Measurements from ENCODE around the gene ATP6V1E1.
"Not testable (repeated sequence)": the region's sequence is repeated elsewhere in the genome, so short reads cannot be mapped to it uniquely, and the experiment has no call there.

ATP6V1E1 gene

DNA sequence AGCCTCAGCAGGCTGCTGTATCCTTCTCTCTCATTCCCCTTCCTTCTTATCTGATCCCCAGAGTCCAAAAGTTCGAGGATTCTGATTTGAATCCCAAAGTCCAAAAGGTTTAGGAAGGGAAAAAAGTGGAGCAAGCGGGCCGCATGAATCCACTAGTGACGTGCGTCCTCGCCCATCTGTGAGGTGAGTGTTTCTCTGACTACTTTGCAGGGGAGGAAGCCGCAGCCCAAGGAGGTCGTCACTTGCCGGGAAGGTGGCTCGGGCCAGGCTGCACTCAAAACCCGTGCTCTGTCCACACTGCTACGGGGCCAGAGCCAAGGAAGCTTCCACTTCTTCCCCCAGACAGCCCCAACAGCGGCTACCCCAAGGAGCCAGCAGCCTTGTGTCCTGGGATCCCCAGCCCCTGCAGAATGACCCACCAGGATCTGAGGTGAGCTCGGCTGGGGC lies 49.0 kb downstream of the ATP6V1E1 start:
- no peaks in the 10 kb centered on the region for H3K9me3 Mint-ChIP-seq (ENCODE audit: low read depth)
- H3K27ac Mint-ChIP-seq, result no peak overlapping the region
- peaks cover 2% of the 10 kb centered on the region for H3K27me3 Mint-ChIP-seq
- no peaks in the 10 kb centered on the region for H3K36me3 Mint-ChIP-seq
- H3K4me3 Mint-ChIP-seq, result no peak overlapping the region
- no peaks in the 10 kb centered on the region for H3K4me1 Mint-ChIP-seq (ENCODE audit: low read depth)

- Mint-ChIP-seq H3K27me3 (peaks cover 4% of the 10 kb centered on the region), H3K9me3 (ENCODE audit: low read depth) (no peaks in the 10 kb centered on the region), H3K36me3 (no peaks in the 10 kb centered on the region), H3K4me1 (ENCODE audit: low read depth) (no peaks in the 10 kb centered on the region), H3K27ac (no peak overlapping the region), H3K4me3 (no peak overlapping the region)
These were observed 50.3 kb downstream of the ATP6V1E1 start for GRCh38 chr22:17578136-17578754.

- H3K9me3 Mint-ChIP-seq (ENCODE audit: low read depth), result no peaks in the 10 kb centered on the region
- peaks cover 4% of the 10 kb centered on the region for H3K27me3 Mint-ChIP-seq
- no peak overlapping the region for H3K27ac Mint-ChIP-seq
- H3K36me3 Mint-ChIP-seq, result no peaks in the 10 kb centered on the region
- H3K4me3 Mint-ChIP-seq, result no peak overlapping the region
- no peaks in the 10 kb centered on the region for H3K4me1 Mint-ChIP-seq (ENCODE audit: low read depth)
These were observed 52.1 kb downstream of the ATP6V1E1 start for GRCh38 chr22:17576470-17576869.

GRCh38 chr22:17575681-17576080 lies 52.9 kb downstream of the ATP6V1E1 start:
- Mint-ChIP-seq H3K4me1 (ENCODE audit: low read depth) (no peaks in the 10 kb centered on the region), H3K27ac (no peak overlapping the region), H3K36me3 (no peaks in the 10 kb centered on the region), H3K9me3 (ENCODE audit: low read depth) (no peaks in the 10 kb centered on the region), H3K27me3 (peaks cover 9% of the 10 kb centered on the region), H3K4me3 (no peak overlapping the region)

DNA sequence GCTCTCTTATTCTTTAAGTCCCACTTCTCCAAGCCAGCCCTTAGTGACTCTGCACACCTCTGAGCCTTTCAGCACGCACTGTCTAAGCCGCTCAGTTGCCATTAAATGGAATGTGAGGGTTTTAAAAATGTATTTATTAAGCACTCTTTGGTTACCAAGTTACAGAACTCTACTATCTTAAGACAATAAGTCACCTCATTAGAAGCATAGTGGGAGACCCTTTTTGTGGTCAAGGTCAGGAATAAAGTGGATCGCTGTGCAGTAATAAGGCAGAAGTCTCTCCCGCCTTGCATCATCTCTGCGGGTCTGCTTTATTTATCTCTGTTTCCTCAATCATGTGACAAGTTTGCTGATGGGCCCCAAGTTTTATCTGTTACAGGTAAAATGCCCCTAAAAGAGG lies 53.4 kb downstream of the ATP6V1E1 start:
- H3K9me3 Mint-ChIP-seq (ENCODE audit: low read depth), result no peaks in the 10 kb centered on the region
- H3K27me3 Mint-ChIP-seq, result peaks cover 11% of the 10 kb centered on the region
- no peak overlapping the region for H3K4me3 Mint-ChIP-seq
- no peak overlapping the region for H3K27ac Mint-ChIP-seq
- H3K36me3 Mint-ChIP-seq, result no peaks in the 10 kb centered on the region
- H3K4me1 Mint-ChIP-seq (ENCODE audit: low read depth), result no peaks in the 10 kb centered on the region

DNA sequence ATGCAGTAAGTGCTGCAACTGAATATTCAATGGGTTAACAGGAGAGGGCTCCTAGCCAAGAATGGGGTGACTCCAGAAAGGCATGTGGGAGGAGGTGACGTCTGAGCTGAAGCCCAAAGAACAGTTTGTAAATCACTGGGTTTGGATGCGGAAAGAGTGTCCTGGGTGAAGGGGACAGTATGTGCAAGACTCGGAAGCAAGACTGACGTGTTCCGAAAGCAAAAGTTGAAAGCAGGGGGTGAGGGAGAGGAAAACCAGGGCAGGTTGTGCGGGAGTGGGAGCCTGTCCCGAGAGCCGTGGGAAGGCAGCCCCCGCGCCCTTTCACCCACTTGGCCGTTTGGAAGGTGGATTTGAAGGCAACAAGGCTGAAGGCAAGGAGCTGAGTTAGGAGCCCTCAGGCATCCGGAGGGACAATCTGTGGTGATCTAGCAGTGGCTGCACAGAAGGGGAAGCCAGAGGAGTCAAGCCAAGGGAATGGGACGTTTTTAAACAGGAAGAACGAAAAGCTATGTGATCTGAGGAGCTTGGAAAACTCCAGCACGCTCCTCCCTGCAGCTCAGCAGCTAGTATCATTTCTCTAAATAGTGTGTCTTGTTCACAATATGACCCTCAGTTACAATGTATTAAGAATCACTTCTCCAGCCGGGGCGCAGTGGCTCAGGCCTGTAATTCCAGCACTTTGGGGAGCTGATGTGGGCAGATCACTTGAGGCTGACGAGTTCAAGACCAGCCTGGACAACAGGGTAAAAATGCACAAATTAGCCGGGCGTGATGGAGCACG lies 57.5 kb downstream of the ATP6V1E1 start:
- Mint-ChIP-seq H3K4me3 (no peak overlapping the region), H3K36me3 (no peaks in the 10 kb centered on the region), H3K9me3 (ENCODE audit: low read depth) (no peaks in the 10 kb centered on the region), H3K27me3 (peaks cover 12% of the 10 kb centered on the region), H3K4me1 (ENCODE audit: low read depth) (no peaks in the 10 kb centered on the region), H3K27ac (no peak overlapping the region)

DNA sequence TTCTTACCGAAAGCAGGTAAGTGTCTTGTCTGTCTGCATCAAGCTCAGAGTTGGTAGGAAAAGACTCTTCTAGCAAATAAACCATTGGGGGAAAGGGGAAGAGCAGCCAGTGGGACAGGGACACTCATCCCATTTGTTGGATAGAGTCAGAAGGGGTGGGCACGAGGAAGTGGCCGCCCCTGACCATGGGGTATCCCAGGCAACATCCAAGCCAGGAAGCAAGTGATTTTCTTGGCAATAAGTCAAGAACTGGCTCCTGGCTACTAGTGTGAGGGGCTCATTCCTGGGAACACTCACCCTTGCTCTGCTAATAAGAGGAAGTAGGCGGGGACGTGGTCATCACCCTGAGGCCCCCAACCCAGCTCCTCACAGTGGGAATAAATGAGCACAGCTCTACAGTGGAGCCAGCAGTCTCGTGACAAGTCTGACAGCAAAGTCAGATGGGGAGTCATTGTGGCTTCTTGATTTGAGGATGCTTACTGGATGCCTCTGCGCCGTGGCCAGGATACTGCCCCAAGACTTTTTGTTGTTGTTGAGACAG lies 58.5 kb downstream of the ATP6V1E1 start:
- Mint-ChIP-seq H3K27me3 (peaks cover 13% of the 10 kb centered on the region), H3K4me1 (ENCODE audit: low read depth) (no peaks in the 10 kb centered on the region), H3K4me3 (no peak overlapping the region), H3K9me3 (ENCODE audit: low read depth) (no peaks in the 10 kb centered on the region), H3K36me3 (no peaks in the 10 kb centered on the region), H3K27ac (no peak overlapping the region)

DNA sequence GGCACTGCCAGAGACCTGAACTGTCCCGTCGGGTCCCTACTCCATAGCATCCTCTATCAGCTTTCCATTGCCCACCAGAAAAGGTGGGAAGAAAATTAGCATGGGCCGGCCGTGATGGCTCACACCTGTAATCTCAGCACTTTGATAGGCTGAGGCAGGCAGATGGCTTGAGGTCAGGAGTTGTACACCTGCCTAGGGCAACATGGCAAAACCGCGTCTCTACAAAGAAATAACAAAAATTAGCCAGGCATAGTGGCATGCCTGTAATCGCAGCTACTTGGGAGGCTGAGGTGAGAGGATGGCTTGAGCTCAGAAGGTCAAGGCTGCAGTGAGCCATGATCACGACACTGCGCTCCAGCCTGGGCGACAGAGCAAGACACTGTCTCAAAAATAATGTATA lies 61.8 kb downstream of the ATP6V1E1 start:
- peaks cover 11% of the 10 kb centered on the region for H3K27me3 Mint-ChIP-seq
- H3K4me3 Mint-ChIP-seq, result no peak overlapping the region

GRCh38 chr22:17566016-17566687 lies 62.4 kb downstream of the ATP6V1E1 start:
- H3K4me3 Mint-ChIP-seq; H3K36me3 Mint-ChIP-seq; H3K27ac Mint-ChIP-seq; H3K9me3 Mint-ChIP-seq (ENCODE audit: low read depth); H3K4me1 Mint-ChIP-seq (ENCODE audit: low read depth): not testable (repeated sequence)
- peaks cover 11% of the 10 kb centered on the region for H3K27me3 Mint-ChIP-seq

More for the DNA sequence above, 61.8 kb downstream of the ATP6V1E1 start:
- Mint-ChIP-seq H3K36me3 (no peaks in the 10 kb centered on the region), H3K27ac (no peak overlapping the region), H3K4me1 (ENCODE audit: low read depth) (no peaks in the 10 kb centered on the region), H3K9me3 (ENCODE audit: low read depth) (no peaks in the 10 kb centered on the region)

DNA sequence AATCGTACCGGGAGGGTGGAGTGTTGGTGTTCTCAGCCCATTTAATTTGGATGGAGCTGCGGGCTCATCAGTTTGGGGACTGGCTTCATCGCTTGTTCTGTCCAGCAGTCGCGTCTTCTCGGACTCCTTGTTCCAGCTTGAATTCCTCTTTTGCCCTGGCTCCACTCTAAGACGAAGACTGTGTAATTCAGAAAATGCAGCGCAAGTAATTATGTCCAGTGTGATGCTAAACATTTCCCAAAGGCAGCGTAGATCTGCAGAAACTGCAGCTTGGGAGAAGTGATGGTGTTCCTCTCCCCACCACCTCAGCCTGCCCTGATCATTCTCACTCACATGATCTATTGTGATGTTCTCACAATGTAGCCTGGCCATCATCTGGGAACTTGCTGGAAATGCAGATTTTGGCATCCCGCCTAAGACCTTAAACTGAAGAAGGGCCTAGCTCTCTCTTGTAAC lies 64.6 kb downstream of the ATP6V1E1 start:
- peaks cover 2% of the 10 kb centered on the region for H3K27me3 Mint-ChIP-seq
- H3K36me3 Mint-ChIP-seq, result no peaks in the 10 kb centered on the region
- H3K9me3 Mint-ChIP-seq (ENCODE audit: low read depth), result no peaks in the 10 kb centered on the region
- no peak overlapping the region for H3K27ac Mint-ChIP-seq
- no peak overlapping the region for H3K4me3 Mint-ChIP-seq
- no peaks in the 10 kb centered on the region for H3K4me1 Mint-ChIP-seq (ENCODE audit: low read depth)

GRCh38 chr22:17562906-17563870 lies 65.4 kb downstream of the ATP6V1E1 start, which contains the start of gene SLC25A18:
SLC25A18 (plus strand) TSS chr22:17563498; CDS start chr22:17579945, 16,447 bp downstream.
- no peak within 1 kb of the TSS for H3K4me3 Mint-ChIP-seq
- H3K27ac Mint-ChIP-seq, result no peak within 1 kb of the TSS
- no peaks in the 10 kb centered on the region for H3K4me1 Mint-ChIP-seq (ENCODE audit: low read depth)
- H3K9me3 Mint-ChIP-seq (ENCODE audit: low read depth), result no peaks in the 10 kb centered on the region
- H3K27me3 Mint-ChIP-seq, result peaks cover 2% of the 10 kb centered on the region
- no peaks in the 10 kb centered on the region for H3K36me3 Mint-ChIP-seq

DNA sequence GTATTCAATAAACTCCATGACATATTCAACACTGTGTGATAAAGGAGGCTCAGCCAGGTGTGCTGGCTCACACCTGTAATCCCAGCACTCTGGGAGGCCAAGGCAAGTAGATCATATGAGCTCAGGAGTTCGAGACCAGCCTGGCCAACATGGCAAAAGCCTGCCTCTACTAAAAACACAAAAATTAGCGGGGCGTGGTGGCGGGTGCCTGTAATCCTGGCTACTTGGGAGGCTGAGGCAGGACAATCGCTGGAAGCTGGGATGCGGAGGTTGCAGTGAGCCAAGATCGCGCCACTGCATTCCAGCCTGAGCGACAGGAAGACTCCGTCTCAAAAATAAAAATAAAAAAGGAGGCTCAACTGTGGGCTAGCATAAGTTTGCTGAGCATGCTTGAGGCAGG lies 69.4 kb downstream of the ATP6V1E1 start:
- Mint-ChIP-seq H3K36me3 (no peaks in the 10 kb centered on the region), H3K27ac (no peak overlapping the region), H3K27me3 (no peaks in the 10 kb centered on the region), H3K4me1 (ENCODE audit: low read depth) (no peaks in the 10 kb centered on the region), H3K9me3 (ENCODE audit: low read depth) (no peaks in the 10 kb centered on the region), H3K4me3 (no peak overlapping the region)

- no peaks in the 10 kb centered on the region for H3K27me3 Mint-ChIP-seq
- no peak overlapping the region for H3K27ac Mint-ChIP-seq
- no peaks in the 10 kb centered on the region for H3K36me3 Mint-ChIP-seq
- H3K9me3 Mint-ChIP-seq (ENCODE audit: low read depth), result no peaks in the 10 kb centered on the region
- H3K4me1 Mint-ChIP-seq (ENCODE audit: low read depth), result no peaks in the 10 kb centered on the region
- no peak overlapping the region for H3K4me3 Mint-ChIP-seq
These were observed 73.7 kb downstream of the ATP6V1E1 start for GRCh38 chr22:17554814-17555213.

- Mint-ChIP-seq H3K27ac (no peak overlapping the region), H3K4me1 (ENCODE audit: low read depth) (no peaks in the 10 kb centered on the region), H3K36me3 (no peaks in the 10 kb centered on the region), H3K27me3 (no peaks in the 10 kb centered on the region), H3K9me3 (ENCODE audit: low read depth) (no peaks in the 10 kb centered on the region), H3K4me3 (no peak overlapping the region)
These were observed 75.8 kb downstream of the ATP6V1E1 start for GRCh38 chr22:17552737-17553136.
